Measurements from ENCODE around the gene DNAJC18. TPM values are rescaled to one million over a fixed set of nuclear protein-coding genes. Genes with fewer than 3 reads are reported as not detected.

DNAJC18 gene
- total and polyA plus RNA-seq, 2 of the 4 experiments (the other 2 are of a cell fraction) = 8.5 to 11.1 TPM

GRCh38 chr5:139376364-139376763 lies 63.0 kb downstream of the DNAJC18 start:
- Histone ChIP-seq H3K14ac (replicated peaks; ENCODE audit: low read depth, low read length) (no peak overlapping the region), H4K91ac (ENCODE audit: insufficient read depth, low read depth, low read length) (no peak overlapping the region), H2BK5ac (ENCODE audit: low read depth, low read length, poor library complexity, severe bottlenecking) (no peak overlapping the region), H3K4ac (ENCODE audit: low read depth, low read length) (no peak overlapping the region), H3K9me1 (ENCODE audit: insufficient read depth, low read length) (peaks cover 17% of the 10 kb centered on the region), H3K36me3 (ENCODE audit: control insufficient read depth, insufficient read depth, low read length) (peaks cover 26% of the 10 kb centered on the region), H4K5ac (ENCODE audit: low read depth, low read length) (no peak overlapping the region), H2BK20ac (ENCODE audit: low read depth, low read length) (no peak overlapping the region), H4K8ac (ENCODE audit: low read depth in 2 of 2, low read length in 2 of 2) (no peak overlapping the region), H3K4me3 (ENCODE audit: insufficient read depth, low read depth, low read length) (no peak overlapping the region), H2AK5ac (ENCODE audit: low read depth, low read length) (no peak overlapping the region), H3K27ac (ENCODE audit: insufficient read depth, low read length) (no peak overlapping the region), H3K4me1 (ENCODE audit: control insufficient read depth, insufficient read depth, low read length) (peaks cover 4% of the 10 kb centered on the region; the same call in 1 of the 2 replicates), H2AK9ac (replicated peaks; ENCODE audit: low read depth, low read length, poor library complexity) (no peak overlapping the region), H3K18ac (ENCODE audit: low read depth, low read length) (no peak overlapping the region), H2BK120ac (ENCODE audit: low read depth, low read length) (no peak overlapping the region), H3K9ac (ENCODE audit: low read depth, low read length) (no peak overlapping the region), H3K9me3 (ENCODE audit: control insufficient read depth, insufficient read depth, low read length) (no peaks in the 10 kb centered on the region), H3K23ac (ENCODE audit: low read depth, low read length) (no peak overlapping the region), H3K27me3 (ENCODE audit: control insufficient read depth, insufficient read depth, low read length) (no peaks in the 10 kb centered on the region), H3K79me1 (ENCODE audit: low read depth in 1 of 2, low read length in 2 of 2) (peaks cover 3 to 15% of the 10 kb centered on the region in 2 experiments; a peak in 2 of 4 replicates), H4K20me1 (ENCODE audit: insufficient read depth, low read length) (peaks cover 7% of the 10 kb centered on the region; the same call in 1 of the 2 replicates), H2AFZ (replicated peaks; ENCODE audit: low read length, poor library complexity) (no peak overlapping the region), H2BK15ac (ENCODE audit: low read depth, low read length) (no peak overlapping the region), H3K56ac (ENCODE audit: extremely low read depth, insufficient read depth, low read length) (no peak overlapping the region), H3K4me2 (ENCODE audit: low read depth, low read length) (no peak overlapping the region)
- CTCF ChIA-PET = no interaction called here
- DNase-seq = no peak
- in situ Hi-C loops (cut with MboI; ENCODE audit: low sequenced_read_pairs) (no loop called here), intact Hi-C loops (cut with micrococcal nuclease) (no loop called here), dilution Hi-C loops (cut with HindIII; ENCODE audit: low sequenced_read_pairs, unreplicated experiment) (no loop called here)
- TF ChIP-seq CTCF (conservative IDR thresholded peaks at IDR 0.05; ENCODE audit: low read depth, low read length) (no peak), FOS (IDR thresholded peaks at IDR 0.05; ENCODE audit: low read depth, low read length) (no peak), SMC3 (IDR thresholded peaks at IDR 0.05; ENCODE audit: low read depth, low read length) (no peak), ELK1 (IDR thresholded peaks at IDR 0.05; ENCODE audit: borderline replicate concordance, low read depth, low read length) (no peak), RFX5 (IDR thresholded peaks at IDR 0.05; ENCODE audit: low read depth, low read length) (no peak), CHD1 (IDR thresholded peaks at IDR 0.05; ENCODE audit: low read depth, low read length) (no peak), BHLHE40 (IDR thresholded peaks at IDR 0.05; ENCODE audit: low read depth, low read length) (no peak), MAFK (IDR thresholded peaks at IDR 0.05; ENCODE audit: low read depth, low read length) (no peak), USF2 (IDR thresholded peaks at IDR 0.05; ENCODE audit: low read depth, low read length) (no peak), RAD21 (IDR thresholded peaks at IDR 0.05; ENCODE audit: low read length) (no peak)
- no TSS peak for BruUV-seq (replicated peaks)
- POLR2A ChIA-PET (ENCODE audit: unreplicated experiment) = no interaction called here
- ATAC-seq (ENCODE audit: low read depth) = no peak
- 92% methylated on average over 2 of the region's 7 CpGs; no CpG with 5 or more reads in 1 of the 2 experiments for WGBS, 2 experiments (ENCODE audit: extremely low coverage in 2 of 2, insufficient read length in 1 of 2)
